HFFc6 (cell line): Measurements from ENCODE around the gene TTC3. TPM values are rescaled to one million over a fixed set of nuclear protein-coding genes. Genes with fewer than 3 reads are reported as not detected.
"Not testable (repeated sequence)": the region's sequence is repeated elsewhere in the genome, so short reads cannot be mapped to it uniquely, and the experiment has no call there.

Experiments
- DNase-seq: peaks from one replicate; pipeline ENCODE4 v3.0.0-alpha.2; 2018
- H3K27ac Mint-ChIP-seq: 2 replicates; pipeline ENCODE4 v1.8.0; 2020; ENCODE audit warnings: mild to moderate bottlenecking, mixed read lengths
- H3K27me3 Mint-ChIP-seq: 2 replicates; pipeline ENCODE4 v1.8.0; 2021; ENCODE audit warnings: mild to moderate bottlenecking, moderate library complexity, mixed read lengths; ENCODE audit not compliant: insufficient read depth
- H3K36me3 Mint-ChIP-seq: 2 replicates; pipeline ENCODE4 v1.8.0; 2021; ENCODE audit warnings: low read depth, mixed read lengths
- H3K4me1 Mint-ChIP-seq: 2 replicates; pipeline ENCODE4 v1.8.0; 2020; ENCODE audit warnings: low read depth, mixed read lengths
- H3K4me3 Mint-ChIP-seq: 2 replicates; pipeline ENCODE4 v1.8.0; 2020; ENCODE audit warnings: mild to moderate bottlenecking, moderate library complexity, mixed read lengths
- H3K9me3 Mint-ChIP-seq: 2 replicates; pipeline ENCODE4 v1.8.0; 2020; ENCODE audit warnings: mild to moderate bottlenecking, mixed read lengths
- CTCF ChIP-seq: fragments of 200-600 bp; sonication (generic); IDR thresholded peaks from 2 replicates; pipeline ENCODE4 v1.5.0; 2021; ENCODE audit warnings: antibody characterized with exemption, mild to moderate bottlenecking
- total RNA-seq, 6 experiments: library from RNA; stranded (reverse); fragmentation: NEBNext Ultra II Directional; extraction: Animal tissue kit (Norgen Biotek cat#: 25700); gene quantifications; 2 replicates in 1 of 6; 3 replicates in 5 of 6; pipeline ENCODE4 v1.2.3, GENCODE V29; 2021

TTC3 gene
- total RNA-seq, 6 experiments from 2014 or later: 123 to 173 (median 134) TPM

- Mint-ChIP-seq H3K27me3 (no peaks in the 10 kb centered on the region; the same call in 1 of the 2 replicates), H3K9me3 (no peaks in the 10 kb centered on the region), H3K27ac (no peak overlapping the region), H3K36me3 (peaks cover 57% of the 10 kb centered on the region), H3K4me1 (peaks cover 20% of the 10 kb centered on the region), H3K4me3 (no peak overlapping the region)
- no peak for TF ChIP-seq CTCF
- no peak for DNase-seq
Measured at GRCh38 chr21:37136261-37136660, 63.2 kb downstream of the TTC3 start.

GRCh38 chr21:37136744-37137143 lies 63.7 kb downstream of the TTC3 start:
- DNase-seq: no peak
- Mint-ChIP-seq H3K27me3 (no peaks in the 10 kb centered on the region; the same call in 1 of the 2 replicates), H3K9me3 (no peaks in the 10 kb centered on the region), H3K36me3 (peaks cover 54% of the 10 kb centered on the region), H3K27ac (no peak overlapping the region), H3K4me3 (no peak overlapping the region), H3K4me1 (peaks cover 16% of the 10 kb centered on the region; the same call in 1 of the 2 replicates)
- TF ChIP-seq CTCF: no peak

DNA sequence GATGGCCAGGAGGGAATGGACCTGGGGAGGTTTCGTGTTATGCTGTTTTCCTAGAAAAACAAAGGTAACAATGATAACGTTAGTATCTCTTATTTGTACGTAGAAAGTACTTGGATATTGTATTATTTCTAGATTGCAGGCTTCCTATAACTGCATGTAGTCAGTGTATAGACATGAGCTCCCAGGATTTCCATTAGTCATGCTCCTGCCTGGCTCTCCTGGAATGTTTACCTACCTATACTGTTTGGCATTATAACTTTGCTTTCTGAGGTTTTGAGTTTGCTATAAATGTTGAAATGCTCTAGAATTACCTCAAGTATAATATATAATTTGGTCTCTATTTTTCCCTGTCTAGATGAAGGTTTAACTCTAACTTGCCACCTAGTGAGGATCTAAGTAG lies 66.1 kb downstream of the TTC3 start:
- DNase-seq: no peak
- H3K4me1 Mint-ChIP-seq: peaks cover 16% of the 10 kb centered on the region; the same call in 1 of the 2 replicates
- H3K4me3 Mint-ChIP-seq: no peak overlapping the region
- no peaks in the 10 kb centered on the region for H3K9me3 Mint-ChIP-seq
- no peak for TF ChIP-seq CTCF
- H3K36me3 Mint-ChIP-seq: peaks cover 56% of the 10 kb centered on the region
- no peaks in the 10 kb centered on the region; the same call in 1 of the 2 replicates for H3K27me3 Mint-ChIP-seq
- peak overlapping the region; percentile 32; the same call in 1 of the 2 replicates for H3K27ac Mint-ChIP-seq

GRCh38 chr21:37139902-37140301 lies 66.8 kb downstream of the TTC3 start:
- DNase-seq: peak; percentile 54
- H3K4me3 Mint-ChIP-seq: no peak overlapping the region
- TF ChIP-seq CTCF: no peak
- peaks cover 61% of the 10 kb centered on the region for H3K36me3 Mint-ChIP-seq
- H3K9me3 Mint-ChIP-seq: no peaks in the 10 kb centered on the region
- H3K27me3 Mint-ChIP-seq: no peaks in the 10 kb centered on the region; the same call in 1 of the 2 replicates
- H3K4me1 Mint-ChIP-seq: peaks cover 16% of the 10 kb centered on the region; the same call in 1 of the 2 replicates
- peak overlapping the region; percentile 45; the same call in 1 of the 2 replicates for H3K27ac Mint-ChIP-seq

- H3K9me3 Mint-ChIP-seq, H3K27me3 Mint-ChIP-seq, H3K27ac Mint-ChIP-seq, DNase-seq, H3K4me3 Mint-ChIP-seq: not testable (repeated sequence)
- Mint-ChIP-seq H3K36me3 (peaks cover 48% of the 10 kb centered on the region), H3K4me1 (peaks cover 36% of the 10 kb centered on the region)
Measured at GRCh38 chr21:37143392-37143791, 70.3 kb downstream of the TTC3 start.

GRCh38 chr21:37145635-37146111 lies 72.6 kb downstream of the TTC3 start:
- H3K36me3 Mint-ChIP-seq: peaks cover 56% of the 10 kb centered on the region
- DNase-seq: no peak
- H3K27ac Mint-ChIP-seq: no peak overlapping the region
- no peak for TF ChIP-seq CTCF
- H3K9me3 Mint-ChIP-seq: no peaks in the 10 kb centered on the region
- no peak overlapping the region for H3K4me3 Mint-ChIP-seq
- H3K4me1 Mint-ChIP-seq: peaks cover 41% of the 10 kb centered on the region
- H3K27me3 Mint-ChIP-seq: no peaks in the 10 kb centered on the region
